ENCODE measurements around the gene CEP131.
"Not testable (repeated sequence)": the region's sequence is repeated elsewhere in the genome, so short reads cannot be mapped to it uniquely, and the experiment has no call there.

Gene CEP131

DNA sequence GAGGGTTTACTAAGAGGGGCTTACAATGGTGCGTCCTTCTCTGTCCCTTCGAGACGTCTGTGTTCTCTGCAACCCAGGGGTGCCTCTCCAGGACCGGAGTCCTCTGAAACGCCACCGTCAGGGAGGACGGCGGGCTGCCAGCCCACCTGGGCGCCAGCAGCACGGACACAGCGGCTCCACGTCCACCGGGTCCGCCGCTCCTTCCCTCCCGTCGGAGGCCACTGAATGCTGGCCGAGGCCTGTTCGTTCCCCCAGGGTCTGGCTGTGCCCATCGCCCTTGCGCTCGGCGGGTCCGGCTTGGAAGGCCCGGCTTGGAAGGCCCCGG lies 15.7 kb upstream of the CEP131 start:
- DNase-seq, result no peak

DNA sequence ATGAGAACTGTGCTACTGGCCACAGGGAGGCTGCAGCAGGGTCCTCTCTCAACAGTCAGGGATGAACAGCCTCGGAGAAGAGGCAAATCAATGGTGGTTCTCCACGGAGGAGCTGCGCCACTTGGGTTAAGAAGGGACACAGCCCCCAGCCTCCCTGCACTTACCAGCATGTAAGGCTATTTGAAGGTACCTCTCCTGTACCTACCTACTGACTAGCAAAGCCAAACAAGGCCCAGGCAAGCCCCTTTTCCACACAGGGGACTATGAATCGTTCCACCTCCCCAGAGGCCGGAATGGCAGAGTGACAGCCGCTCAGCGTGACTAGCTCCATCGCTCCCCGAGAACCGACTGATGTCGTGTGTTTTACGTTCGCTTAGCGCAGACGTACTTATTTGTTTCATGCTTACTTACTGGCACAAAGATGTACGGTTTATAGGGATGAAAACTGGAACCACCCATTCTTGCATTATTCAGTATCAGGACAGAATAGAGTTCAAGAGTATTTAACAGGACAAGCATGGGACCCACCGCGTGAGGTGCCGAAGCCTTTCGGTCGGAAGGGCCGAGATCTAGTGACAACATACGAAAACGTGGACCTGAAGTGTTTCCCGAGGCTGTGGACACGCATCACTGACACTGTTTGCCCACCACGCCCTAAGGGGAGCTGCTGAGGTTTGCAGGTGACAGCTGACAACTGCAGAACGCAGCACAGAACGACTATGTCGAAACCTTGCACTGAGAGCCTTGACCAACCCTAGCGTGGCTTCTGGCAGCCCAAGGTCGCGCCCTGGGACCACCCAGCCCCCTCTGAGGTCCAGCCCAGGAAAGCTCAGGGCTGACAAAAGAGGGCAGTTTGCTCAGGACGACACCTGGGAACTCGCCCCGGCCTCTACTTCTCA lies 15.1 kb upstream of the CEP131 start:
- DNase-seq, result no peak

DNA sequence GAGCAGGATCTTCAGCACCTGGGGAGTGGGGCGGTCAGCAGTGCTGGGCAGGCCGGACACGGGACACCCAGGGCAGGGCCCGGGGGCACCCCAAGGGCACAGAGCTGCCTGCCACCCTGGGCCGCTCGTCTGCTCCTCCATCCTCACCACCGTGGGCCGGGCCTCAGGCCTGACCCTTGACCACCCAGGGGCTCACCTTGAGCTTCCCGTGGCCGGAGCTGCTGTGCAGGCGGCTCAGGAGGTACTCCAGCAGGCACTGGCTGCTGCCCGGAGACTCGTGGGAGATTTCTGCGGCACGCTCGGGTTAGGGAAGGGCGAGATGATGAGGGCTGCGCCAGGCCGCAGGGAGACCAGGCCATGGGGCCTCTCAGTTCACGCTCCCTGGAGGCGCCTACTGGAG lies 14.0 kb upstream of the CEP131 start:
- no peak for DNase-seq

DNA sequence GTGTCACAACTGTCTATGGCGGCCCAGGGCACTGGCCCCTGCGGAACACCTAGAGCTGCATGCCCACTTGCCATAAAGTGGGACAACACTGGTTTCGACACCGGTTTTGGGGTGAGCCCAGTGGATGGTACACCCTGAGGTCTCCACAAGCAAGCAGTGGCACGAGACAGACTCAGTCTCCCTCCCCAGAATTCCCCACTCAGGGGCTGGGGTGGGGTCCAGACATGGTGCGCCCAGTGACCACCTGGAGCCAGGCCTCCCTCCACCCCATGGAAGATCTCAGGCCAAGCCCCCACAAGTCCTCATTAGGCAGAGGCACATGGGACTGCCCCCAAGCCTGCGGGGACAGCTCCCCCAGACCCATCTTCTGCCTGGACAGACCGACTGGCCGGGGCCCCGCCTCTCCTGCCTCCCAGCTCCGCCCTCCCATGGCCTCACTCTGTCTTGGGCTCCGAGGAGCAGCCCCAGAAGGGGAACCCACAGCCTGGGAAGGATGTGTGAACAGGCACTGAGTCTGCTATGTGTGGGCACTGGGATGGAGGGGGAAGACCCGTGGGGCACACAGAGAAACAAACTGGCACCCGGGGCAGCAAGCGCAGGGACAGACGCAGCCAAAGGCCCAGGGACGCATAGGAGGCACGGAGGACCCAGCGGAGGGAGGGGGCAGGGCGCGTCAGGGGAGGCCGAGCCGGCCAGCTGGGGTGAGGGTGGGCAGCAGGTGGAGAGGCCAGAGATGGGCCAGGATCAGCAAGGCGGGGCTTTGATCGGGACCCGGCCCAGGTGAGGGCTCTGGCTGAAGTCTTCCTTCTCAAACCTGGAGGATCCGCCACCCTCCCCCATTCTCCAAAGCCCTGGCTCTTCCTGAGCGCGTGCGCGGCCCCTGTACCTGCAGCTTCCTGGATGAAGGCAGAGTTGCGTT lies 13.3 kb upstream of the CEP131 start:
- no peak for DNase-seq

DNA sequence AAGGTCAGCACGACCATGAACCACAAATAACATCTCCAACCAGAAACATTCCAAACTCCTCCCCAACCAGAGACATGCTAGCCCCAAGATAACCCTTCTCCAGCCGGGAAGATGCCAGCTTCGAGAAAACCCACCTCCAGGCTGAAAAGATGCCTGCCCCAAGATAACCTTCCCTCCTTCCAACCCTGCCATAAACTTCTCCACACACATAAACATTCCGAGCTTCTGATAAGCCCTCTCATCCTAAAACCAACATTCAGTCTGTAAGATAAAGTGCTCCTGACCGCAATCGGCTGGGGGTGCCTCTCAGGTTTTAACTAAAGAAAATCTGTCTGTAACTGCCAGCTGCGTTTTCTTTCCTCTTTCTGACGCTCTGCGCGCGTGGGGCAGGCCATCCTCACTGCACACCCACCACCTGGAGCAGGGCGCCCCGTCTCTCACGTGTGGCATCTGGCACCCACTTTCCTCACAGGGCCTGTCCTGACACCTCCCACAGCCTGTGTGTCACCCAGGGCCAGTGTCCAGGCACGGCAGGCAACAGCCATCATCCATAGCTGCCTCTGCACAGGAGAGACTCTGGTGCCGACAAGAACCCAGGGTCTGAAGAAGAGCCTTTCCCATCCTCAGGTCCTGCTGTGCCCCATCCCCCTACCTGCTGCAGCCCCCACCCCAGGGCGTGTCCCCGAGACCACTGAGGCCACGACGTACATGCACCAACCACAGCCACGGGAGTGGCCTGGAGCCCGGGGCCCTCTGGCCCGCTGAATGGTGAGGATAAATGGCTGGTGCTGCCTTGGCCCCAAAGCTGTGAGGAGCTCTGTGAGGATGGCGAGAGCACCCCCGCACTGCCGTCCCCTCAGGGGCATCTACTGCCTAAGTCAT lies 12.4 kb upstream of the CEP131 start:
- DNase-seq, result no peak

DNA sequence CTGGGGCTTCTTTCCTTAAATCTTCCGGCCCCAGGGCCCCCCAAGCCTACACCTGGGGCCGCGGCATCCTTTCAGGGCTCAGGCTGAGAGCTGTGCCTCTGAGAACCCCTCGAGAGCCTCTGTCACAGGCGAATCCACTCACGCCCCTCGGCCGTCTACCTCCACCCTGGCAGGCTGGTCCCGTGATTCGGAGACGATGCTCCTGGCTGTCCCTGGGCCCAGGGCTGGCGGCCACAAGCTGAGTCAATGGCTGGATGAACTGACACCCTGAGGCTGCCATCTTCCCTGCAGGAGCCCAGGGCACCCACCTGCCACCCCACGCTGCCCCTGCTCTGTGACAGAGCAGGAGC lies 11.7 kb upstream of the CEP131 start:
- no peak for DNase-seq

DNA sequence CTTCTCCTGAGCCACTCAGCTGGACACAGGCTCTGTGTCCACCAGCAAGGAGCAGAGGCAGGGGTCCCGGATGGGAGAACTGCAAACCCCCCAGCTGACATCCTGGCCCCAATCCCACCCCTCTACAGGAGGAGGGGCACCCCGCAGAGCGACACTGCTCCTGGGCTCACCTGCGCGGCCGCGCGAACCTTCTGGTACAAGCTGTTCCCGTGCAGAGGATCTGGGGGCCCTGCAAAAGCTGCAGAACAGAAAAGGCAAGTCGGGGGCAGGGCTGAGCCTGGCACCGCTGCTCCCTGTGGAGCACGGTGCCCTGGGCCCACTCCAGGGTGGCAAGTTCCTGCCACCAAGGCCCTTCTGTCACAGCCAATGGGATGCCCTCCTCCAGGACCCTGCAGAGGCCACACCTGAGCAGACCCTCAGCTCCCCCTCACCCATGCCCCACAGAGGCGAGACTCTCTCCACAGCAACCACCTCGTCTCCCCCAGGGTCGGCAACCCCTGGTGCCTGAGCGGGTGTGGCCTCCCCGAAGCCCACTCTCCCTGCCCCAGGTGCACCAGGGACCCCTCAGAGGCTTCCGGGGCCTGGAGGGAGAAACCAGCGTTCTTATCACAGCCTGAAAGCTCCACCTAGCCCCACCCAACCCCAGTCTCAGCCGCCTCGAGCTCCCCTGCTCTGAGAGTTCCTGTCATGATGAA lies 11.2 kb upstream of the CEP131 start:
- DNase-seq, result no peak

DNA sequence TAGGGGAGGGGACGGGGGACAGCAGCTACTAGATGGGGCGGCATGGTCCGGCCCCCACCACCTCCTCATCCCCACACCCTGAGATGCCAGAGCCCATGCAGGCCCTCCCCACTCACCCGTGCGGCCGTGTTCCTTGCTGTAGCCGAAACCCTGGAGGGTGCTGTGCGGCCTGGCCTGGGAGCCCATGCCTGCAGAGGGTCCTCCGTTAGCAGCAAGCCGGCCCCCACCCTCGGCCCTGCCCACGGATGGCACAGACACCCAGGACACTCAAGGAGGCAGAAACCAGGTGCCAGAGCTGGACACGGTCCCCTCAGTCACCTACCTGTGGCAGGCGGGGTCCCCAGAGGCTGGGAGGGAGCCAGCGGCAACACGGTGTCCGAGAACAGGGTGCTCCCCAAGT lies 10.6 kb upstream of the CEP131 start:
- no peak for DNase-seq

DNA sequence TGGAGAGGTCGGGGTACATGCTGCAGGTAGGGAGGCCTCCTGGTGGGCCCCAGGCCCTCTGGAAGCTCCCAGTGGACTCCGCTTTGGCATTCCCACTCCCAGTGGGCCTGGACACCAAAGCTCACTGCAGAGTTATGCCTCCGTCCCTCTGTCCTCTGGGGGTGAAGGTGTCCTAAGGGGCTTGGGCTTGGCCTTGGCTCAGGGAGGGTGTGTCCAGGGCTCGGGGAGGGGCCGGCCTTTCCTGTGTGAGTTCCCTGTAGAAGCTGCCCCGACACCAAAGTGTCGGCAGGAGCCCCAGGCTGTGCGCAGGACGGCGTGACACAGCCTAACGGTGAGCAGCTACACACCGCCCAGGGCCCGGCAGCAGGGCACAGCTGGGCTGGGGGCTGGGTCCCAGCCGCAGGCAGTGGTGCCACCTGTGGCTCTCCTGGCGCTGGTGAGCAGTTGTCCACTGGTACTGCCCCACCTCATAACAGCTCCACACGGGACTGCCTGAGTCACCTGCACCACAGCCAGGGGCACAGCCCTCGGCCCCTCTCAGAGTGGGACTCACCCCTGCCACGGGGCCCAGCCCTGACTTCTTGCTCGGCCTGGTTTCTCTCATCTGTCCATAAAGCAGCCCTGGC lies 10.0 kb upstream of the CEP131 start:
- no peak for DNase-seq

DNA sequence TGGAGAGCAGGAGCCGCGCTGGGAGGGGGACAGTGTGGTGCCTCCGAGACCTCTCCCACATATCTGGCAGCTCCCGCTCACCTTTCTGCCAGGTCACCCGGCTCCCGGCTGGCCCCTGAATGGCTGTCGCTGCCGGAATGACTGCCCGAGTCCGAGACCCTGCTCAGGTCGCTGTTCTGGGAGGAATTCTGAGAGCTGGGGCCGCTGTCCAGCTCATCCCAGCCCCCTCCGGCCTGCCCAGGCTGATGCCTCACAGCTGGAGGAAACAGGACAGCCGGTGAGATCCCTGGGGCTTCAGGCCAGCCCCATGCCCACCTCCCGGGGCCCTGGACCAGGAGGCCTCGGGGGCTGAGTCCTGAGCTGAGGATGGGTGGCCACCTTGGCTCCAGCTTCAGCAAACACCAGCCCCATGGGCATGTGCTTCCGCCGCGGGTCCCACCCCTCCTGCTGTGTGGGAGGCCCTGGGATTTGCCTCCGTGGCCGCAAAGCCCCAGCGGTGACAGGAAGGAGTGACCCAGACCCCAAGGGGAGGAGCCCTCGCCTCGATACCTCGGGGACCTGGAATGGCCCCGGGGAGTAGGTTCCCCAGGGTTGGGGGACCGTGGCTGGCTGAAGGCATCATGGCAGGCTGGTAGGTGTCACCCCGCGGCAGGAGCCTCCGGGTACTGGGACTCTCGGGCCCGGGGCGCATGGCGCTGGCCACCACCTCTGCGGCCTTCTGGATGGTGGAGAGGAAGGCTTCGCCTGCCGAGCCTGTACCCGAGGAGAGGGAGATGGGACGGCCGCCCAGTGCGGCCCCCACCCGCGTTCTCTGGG lies 9.2 kb upstream of the CEP131 start:
- no peak for DNase-seq

DNA sequence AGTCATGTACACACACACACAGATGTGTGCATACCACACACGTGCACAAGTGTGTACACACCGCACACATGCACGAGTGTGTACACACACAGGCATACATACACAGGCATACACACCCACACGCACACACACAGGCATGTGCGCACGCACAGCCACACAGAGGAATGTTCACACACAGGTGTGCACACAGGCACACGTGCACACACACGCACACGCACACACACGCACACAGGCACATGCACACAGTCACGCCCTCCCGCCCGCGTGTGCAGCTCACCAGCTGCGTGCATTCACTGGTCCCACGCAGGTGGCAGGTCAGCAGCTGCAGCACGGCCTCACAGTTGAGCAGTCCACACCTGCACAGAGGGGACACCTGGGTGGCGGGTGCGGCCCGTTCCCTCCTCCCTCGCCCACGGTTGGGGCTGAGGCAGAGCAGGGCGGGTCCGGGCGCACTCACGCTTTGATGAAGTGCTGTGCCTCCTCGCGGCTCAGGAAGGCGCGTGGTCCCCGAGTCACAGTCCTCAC lies 8.4 kb upstream of the CEP131 start:
- DNase-seq, result no peak

DNA sequence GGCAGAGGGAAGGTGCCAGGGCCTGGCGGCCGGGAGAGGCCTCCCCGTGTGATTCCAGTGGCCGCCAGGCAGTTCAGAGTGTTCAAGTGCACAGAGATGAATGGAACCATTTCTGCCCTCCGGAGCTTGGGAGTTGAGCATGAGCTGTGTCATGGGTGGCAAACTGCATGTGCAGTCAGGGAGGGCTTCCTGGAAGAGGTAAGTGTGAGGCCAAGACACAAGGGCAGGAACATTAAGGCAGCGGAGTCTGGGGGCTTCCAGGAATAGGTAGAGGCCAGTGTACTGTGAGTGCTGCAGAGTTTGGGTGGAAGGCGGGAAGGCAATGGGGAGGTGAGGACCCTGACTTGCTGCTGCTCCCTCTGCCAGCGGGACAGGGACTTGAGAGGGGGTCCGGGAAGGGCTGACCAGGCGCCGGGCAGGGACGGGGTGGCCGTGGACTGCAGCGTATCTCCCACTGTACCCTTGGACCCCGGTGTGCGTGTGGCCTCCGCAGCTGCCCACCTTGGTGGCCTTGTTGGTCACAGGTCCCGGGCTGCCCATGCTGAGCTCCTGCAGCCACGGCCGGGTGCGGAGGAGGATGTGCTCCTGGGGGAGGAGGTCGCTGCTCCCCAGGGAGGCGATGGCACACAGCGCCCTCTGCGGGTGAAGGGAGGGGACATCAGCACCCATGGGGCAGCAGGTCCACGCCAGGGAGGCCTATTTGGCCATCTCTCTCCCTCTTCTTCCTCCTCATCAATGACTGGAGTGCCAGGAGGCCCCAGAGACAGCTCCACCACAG lies 7.5 kb upstream of the CEP131 start:
- DNase-seq, result no peak

DNA sequence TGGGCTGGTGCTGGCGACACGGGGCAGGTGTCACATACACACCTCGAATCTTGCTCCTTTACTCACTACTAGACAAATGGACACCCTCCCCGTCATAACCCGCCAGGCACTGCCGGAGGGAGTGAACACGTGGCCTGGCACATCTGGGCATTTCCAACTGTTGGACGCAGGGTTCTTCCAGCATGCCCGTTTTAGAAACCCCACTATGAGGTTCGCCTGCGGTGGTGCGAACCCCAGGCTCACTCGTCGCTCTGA lies 6.8 kb upstream of the CEP131 start:
- DNase-seq, result no peak

DNA sequence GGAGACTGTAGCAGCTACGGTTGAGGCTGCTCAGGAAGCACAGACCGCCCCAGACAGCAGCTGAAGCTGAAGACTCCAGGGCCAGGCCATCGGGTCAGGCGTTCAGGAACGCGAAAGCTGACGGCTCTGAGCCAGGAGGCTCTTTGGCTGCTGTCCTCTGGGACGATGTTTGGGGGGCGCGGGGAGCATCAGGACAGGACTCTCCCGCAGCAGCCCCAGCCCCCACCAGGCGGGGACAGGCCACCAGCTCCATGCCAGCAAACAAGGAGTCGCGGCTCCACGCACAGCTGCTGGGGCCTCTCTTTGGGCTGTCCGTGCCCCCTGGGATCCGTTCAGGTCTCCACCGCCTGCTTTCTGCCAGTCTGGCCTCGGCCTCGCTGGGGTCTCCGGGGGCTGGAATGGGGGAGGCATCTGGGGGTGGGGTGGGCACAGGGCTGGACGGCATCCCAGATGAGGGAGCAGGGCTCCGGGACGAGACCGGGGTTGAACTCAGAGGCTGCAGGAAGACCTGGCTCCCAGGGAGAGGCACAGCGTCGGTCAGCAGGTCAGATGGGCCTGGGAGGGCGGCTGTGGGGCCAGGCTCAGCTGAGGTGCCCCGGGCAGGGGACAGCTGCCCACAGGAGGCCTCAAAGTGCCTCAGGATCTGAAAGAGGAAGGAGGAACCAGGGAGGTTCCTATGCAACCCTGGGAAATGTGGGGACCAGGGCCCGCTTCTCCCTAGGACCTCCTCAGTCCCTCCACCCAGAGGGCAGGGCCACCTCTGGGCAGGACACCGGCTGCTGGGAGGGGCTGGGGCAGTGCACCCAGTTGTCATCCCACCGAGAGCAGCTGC lies 6.3 kb upstream of the CEP131 start:
- DNase-seq, result no peak

DNA sequence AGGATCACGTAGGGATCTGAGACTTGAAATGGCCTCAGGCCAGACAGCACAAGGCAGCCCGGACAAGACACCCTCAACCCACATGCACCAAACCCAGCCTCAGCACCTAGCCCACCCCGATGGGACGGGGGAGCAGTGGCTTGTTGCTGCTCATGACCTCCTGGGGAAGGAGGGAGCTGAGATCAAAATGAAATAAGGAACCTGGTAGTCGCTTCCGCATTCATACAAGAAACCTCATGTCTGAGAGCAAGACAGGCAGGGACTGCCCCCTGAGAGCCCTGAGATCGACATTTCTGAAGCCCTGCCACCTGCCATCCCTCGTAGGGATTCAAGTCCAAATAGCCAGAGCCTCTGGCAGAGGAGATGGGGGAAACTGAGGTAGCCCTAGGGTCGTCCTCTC lies 5.7 kb upstream of the CEP131 start:
- DNase-seq, result no peak

DNA sequence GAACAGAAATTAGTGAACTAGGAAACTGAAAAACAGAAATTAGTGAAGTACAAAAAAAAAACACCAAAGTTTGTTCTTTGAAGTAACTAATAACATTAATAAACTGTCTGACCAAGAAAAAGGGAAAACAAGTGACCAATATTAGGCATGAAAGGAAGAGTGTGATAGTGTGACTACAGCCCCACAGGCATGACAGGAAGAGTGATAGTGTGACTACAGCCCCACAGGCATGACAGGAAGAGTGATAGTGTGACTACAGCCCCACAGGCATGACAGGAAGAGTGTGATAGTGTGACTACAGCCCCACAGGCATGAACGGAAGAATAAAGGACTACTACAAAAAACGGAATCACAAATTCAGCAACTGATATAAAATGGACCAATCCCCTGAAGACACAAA lies 4.9 kb upstream of the CEP131 start:
- not testable (repeated sequence) for DNase-seq

DNA sequence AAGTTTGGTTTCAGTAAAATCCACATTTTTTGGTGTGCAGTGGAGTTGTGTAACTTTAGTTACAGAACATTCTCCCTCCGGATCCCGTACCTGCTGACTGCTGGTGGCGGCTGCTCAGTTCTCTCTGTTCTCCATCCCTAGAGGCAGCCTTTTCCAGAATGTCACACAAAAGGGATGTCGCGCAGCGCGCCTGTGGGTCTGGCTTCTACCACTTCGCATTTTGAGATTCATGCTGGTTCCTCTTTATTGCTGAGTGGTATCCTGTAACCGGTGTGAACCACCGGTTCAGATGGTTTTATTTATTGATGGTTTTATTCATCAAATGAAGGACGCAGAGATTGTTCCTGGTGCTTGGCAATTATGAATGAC lies 981 bp upstream of the CEP131 start:
- no peak for DNase-seq

DNA sequence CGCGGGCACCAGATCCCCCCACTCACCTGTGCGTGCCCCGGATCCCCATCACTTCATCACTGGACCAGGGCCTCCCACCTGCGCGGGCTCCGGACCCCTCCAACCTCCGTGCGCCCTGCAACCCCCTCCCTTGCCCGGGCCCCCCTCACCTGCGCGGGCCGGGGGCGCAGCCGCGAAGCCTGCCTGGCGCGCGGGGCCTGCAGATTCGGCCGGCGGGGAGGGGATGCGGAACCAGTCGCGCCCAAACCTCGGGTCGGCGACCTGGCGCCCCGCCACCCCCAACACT lies 202 bp downstream of the CEP131 start:
- no peak for DNase-seq

DNA sequence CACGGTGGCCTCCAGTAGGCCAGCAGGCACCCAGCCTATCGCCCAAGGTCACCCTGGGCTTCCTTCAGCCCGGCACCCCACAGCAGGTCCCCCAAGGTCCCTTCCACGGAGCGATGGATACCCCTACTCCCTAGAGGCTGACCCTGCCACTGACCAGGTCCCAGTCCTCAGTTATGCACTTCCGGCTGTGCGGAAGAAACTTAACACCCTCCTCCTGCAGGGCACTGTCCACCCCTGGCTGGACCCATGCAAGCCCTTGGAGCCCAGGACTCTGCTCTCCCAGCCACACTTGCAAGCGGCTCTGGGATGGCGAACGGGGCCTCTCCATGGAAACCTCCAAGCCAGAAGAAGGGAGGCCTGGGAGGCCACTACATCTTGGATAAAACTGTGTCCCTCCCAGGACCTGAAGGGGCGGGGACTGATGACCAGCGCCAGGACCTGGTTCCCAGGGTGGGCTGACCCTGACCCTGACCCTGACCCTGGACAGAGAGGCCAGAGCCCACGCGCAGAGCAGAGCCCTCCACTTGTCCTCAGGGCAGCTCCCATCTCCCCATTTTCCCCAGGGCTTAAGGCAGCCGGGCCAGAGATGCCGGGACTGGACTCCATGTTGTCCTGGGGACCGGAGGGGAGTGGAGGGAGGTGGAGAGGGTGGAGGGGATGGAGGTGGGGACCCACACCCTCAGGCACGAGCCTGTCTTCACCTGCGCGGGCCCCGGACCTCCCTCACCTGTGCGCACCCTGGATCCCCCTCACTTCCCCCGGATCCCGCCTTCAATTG lies 734 bp downstream of the CEP131 start:
- DNase-seq, result no peak

All from NCI-H2029 treated with DMSO at 0.1 percent for 48 hours (cell line).